GM23338 (cell line): ENCODE results near the gene ETV6. TPM values are rescaled to one million over a fixed set of nuclear protein-coding genes. Genes with fewer than 3 reads are reported as not detected.

Source experiments
- ATAC-seq: fragments of 200-7000 bp; cut with Tn5 transposase; 3 replicates; pipeline ENCODE4 v1.9.1; 2020
- DNase-seq: peaks from one replicate; pipeline ENCODE4 v3.0.0-alpha.2; 2015; ENCODE audit warnings: low spot score
- H2AFZ ChIP-seq: fragments of 200-600 bp; sonication (generic); 2 replicates; pipeline ENCODE4 v1.8.0; 2016; ENCODE audit warnings: antibody characterized with exemption, mild to moderate bottlenecking, moderate library complexity
- H3F3A ChIP-seq: fragments of 200-600 bp; sonication (generic); replicated peaks from 2 replicates; pipeline ENCODE4 v1.8.0; 2017; ENCODE audit warnings: antibody characterized with exemption, mixed run types, low read depth
- H3K27ac ChIP-seq: fragments of 200-600 bp; sonication (generic); 2 replicates; pipeline ENCODE4 v1.6.1; 2016; ENCODE audit warnings: low read depth
- H3K27me3 ChIP-seq: fragments of 200-600 bp; sonication (generic); 2 replicates; pipeline ENCODE4 v1.8.0; 2016; ENCODE audit warnings: mild to moderate bottlenecking, mixed run types, moderate library complexity; ENCODE audit not compliant: insufficient read depth
- H3K36me3 ChIP-seq: fragments of 200-600 bp; sonication (generic); 2 replicates; pipeline ENCODE4 v1.8.0; 2016; ENCODE audit warnings: mild to moderate bottlenecking; ENCODE audit not compliant: insufficient read depth
- H3K4me1 ChIP-seq: fragments of 200-600 bp; sonication (generic); 2 replicates; pipeline ENCODE4 v1.8.0; 2016; ENCODE audit warnings: mild to moderate bottlenecking, moderate library complexity; ENCODE audit not compliant: insufficient read depth
- H3K4me2 ChIP-seq: fragments of 200-600 bp; sonication (generic); 2 replicates; pipeline ENCODE4 v1.7.1; 2017; ENCODE audit warnings: mixed run types
- H3K4me3 ChIP-seq: fragments of 200-600 bp; sonication (generic); 2 replicates; pipeline ENCODE4 v1.6.1; 2016; ENCODE audit warnings: mixed run types
- H3K79me2 ChIP-seq: fragments of 200-600 bp; sonication (generic); replicated peaks from 2 replicates; pipeline ENCODE4 v1.8.0; 2017; ENCODE audit warnings: mild to moderate bottlenecking; ENCODE audit not compliant: insufficient read depth
- H3K9me2 ChIP-seq: fragments of 200-600 bp; sonication (generic); 2 replicates; pipeline ENCODE4 v1.8.0; 2017; ENCODE audit not compliant: insufficient read depth
- H4K20me1 ChIP-seq: fragments of 200-600 bp; sonication (generic); replicated peaks from 2 replicates; pipeline ENCODE4 v1.8.0; 2017; ENCODE audit warnings: mild to moderate bottlenecking; ENCODE audit not compliant: insufficient read depth
- H3K27ac Mint-ChIP-seq: 2 replicates; pipeline ENCODE4 v1.8.0; 2020; ENCODE audit warnings: inconsistent platforms, mild to moderate bottlenecking, moderate library complexity, mixed read lengths
- H3K27me3 Mint-ChIP-seq: 3 replicates; pipeline ENCODE4 v1.8.0; 2022; ENCODE audit warnings: low read depth, mild to moderate bottlenecking, moderate library complexity, mixed read lengths, inconsistent platforms; ENCODE audit not compliant: insufficient read depth, poor library complexity
- H3K36me3 Mint-ChIP-seq: 3 replicates; pipeline ENCODE4 v1.8.0; 2021; ENCODE audit warnings: low read depth, mild to moderate bottlenecking, inconsistent platforms, moderate library complexity, mixed read lengths
- H3K4me1 Mint-ChIP-seq: 3 replicates; pipeline ENCODE4 v1.8.0; 2020; ENCODE audit warnings: mild to moderate bottlenecking, inconsistent platforms, mixed read lengths
- H3K4me3 Mint-ChIP-seq: 3 replicates; pipeline ENCODE4 v1.8.0; 2021; ENCODE audit warnings: moderate library complexity, mild to moderate bottlenecking, inconsistent platforms, mixed read lengths
- H3K9me3 Mint-ChIP-seq: 3 replicates; pipeline ENCODE4 v1.8.0; 2020; ENCODE audit warnings: moderate library complexity, mild to moderate bottlenecking, inconsistent platforms, mixed read lengths
- JUNB ChIP-seq: IDR thresholded peaks from one replicate; pipeline ENCODE4 v1.6.1; 2016; ENCODE audit warnings: antibody characterized with exemption; ENCODE audit not compliant: unreplicated experiment
- NANOG ChIP-seq: IDR thresholded peaks from 2 replicates; pipeline ENCODE4 v1.6.1; 2016; ENCODE audit warnings: antibody characterized with exemption, borderline replicate concordance
- POLR2AphosphoS5 ChIP-seq: IDR thresholded peaks from 2 replicates; pipeline ENCODE4 v1.6.1; 2016; ENCODE audit warnings: antibody characterized with exemption, low read depth
- ZNF114 ChIP-seq: fragments of 250-450 bp; sonication (Bioruptor Pico); IDR thresholded peaks from 2 replicates; pipeline ENCODE4 v1.5.0; 2020; ENCODE audit warnings: mild to moderate bottlenecking, moderate library complexity
- ZNF331 ChIP-seq: fragments of 250-450 bp; sonication (Bioruptor Pico); IDR thresholded peaks from 2 replicates; pipeline ENCODE4 v1.5.0; 2020; ENCODE audit warnings: low read depth, mild to moderate bottlenecking, moderate library complexity
- polyA plus RNA-seq: library from polyadenylated mRNA; unstranded; fragments of >200 nt; fragmentation: Nextera tagmentation; extraction: Ambion mirVana; gene quantifications from 2 replicates; pipeline ENCODE4 v1.2.1, GENCODE V29; 2016
- total RNA-seq: library from RNA; depleted of rRNA; stranded (reverse); fragments of >200 nt; shearing (Covaris generic); gene quantifications from 2 replicates; pipeline ENCODE4 v1.2.3, GENCODE V29; 2014
- TF ChIP-seq, protein P1 (sequence below): fragments of 250-450 bp; sonication (Bioruptor Pico); IDR thresholded peaks from 2 replicates; pipeline ENCODE4 v1.5.0; 2020; ENCODE audit warnings: mild to moderate bottlenecking, moderate library complexity
- TF ChIP-seq, protein P2 (sequence below): IDR thresholded peaks from 2 replicates; pipeline ENCODE4 v1.6.1; 2016; ENCODE audit warnings: antibody characterized with exemption
- TF ChIP-seq, protein P3 (sequence below), 2 experiments: fragments of 200-600 bp in 1 of 2; sonication (generic) in 1 of 2; conservative IDR thresholded peaks; 2 replicates each; pipeline versions ENCODE4 v1.5.1 to v1.6.1; 2016 to 2017; ENCODE audit warnings: antibody characterized with exemption in 2 of 2, low read depth in 2 of 2, mild to moderate bottlenecking in 2 of 2, moderate library complexity in 1 of 2

The ETV6 gene
- total and polyA plus RNA-seq, 2 experiments from 2014 or later: 7.5 to 15.1 TPM

DNA sequence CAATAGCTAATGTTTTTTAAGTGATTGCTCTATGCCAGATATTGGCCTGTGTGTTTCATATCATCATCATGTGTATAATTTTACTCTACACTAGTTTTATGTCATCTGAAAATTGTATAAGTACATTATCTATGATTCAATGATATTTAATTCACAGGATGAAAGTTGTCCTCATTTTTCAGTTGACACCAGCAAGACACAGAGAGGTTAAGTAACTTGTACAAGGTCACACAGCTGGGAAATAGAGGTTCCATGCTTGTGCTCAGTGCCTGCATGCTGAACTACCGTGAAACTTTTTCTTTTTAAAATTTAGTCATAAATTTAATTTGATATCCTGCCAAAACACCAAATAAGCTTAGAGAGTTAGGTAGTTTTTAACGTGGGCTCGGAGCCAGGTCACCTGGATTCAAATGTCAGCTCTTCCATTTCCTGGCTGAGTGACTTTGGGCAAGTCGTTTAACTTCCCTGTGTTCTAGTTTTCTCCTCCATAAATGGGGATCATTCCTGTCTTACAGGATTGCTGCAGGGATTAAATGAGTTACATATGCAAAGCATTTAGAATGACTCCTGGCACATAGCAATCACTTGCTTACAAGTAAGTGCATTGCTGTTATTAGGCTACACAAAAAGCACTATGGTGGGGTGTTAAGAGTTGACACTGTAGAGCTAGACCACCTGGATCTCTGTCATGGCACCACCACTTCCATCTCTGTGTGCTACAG lies 183.9 kb downstream of the ETV6 start (continued):
- TF ChIP-seq, protein P1, sequence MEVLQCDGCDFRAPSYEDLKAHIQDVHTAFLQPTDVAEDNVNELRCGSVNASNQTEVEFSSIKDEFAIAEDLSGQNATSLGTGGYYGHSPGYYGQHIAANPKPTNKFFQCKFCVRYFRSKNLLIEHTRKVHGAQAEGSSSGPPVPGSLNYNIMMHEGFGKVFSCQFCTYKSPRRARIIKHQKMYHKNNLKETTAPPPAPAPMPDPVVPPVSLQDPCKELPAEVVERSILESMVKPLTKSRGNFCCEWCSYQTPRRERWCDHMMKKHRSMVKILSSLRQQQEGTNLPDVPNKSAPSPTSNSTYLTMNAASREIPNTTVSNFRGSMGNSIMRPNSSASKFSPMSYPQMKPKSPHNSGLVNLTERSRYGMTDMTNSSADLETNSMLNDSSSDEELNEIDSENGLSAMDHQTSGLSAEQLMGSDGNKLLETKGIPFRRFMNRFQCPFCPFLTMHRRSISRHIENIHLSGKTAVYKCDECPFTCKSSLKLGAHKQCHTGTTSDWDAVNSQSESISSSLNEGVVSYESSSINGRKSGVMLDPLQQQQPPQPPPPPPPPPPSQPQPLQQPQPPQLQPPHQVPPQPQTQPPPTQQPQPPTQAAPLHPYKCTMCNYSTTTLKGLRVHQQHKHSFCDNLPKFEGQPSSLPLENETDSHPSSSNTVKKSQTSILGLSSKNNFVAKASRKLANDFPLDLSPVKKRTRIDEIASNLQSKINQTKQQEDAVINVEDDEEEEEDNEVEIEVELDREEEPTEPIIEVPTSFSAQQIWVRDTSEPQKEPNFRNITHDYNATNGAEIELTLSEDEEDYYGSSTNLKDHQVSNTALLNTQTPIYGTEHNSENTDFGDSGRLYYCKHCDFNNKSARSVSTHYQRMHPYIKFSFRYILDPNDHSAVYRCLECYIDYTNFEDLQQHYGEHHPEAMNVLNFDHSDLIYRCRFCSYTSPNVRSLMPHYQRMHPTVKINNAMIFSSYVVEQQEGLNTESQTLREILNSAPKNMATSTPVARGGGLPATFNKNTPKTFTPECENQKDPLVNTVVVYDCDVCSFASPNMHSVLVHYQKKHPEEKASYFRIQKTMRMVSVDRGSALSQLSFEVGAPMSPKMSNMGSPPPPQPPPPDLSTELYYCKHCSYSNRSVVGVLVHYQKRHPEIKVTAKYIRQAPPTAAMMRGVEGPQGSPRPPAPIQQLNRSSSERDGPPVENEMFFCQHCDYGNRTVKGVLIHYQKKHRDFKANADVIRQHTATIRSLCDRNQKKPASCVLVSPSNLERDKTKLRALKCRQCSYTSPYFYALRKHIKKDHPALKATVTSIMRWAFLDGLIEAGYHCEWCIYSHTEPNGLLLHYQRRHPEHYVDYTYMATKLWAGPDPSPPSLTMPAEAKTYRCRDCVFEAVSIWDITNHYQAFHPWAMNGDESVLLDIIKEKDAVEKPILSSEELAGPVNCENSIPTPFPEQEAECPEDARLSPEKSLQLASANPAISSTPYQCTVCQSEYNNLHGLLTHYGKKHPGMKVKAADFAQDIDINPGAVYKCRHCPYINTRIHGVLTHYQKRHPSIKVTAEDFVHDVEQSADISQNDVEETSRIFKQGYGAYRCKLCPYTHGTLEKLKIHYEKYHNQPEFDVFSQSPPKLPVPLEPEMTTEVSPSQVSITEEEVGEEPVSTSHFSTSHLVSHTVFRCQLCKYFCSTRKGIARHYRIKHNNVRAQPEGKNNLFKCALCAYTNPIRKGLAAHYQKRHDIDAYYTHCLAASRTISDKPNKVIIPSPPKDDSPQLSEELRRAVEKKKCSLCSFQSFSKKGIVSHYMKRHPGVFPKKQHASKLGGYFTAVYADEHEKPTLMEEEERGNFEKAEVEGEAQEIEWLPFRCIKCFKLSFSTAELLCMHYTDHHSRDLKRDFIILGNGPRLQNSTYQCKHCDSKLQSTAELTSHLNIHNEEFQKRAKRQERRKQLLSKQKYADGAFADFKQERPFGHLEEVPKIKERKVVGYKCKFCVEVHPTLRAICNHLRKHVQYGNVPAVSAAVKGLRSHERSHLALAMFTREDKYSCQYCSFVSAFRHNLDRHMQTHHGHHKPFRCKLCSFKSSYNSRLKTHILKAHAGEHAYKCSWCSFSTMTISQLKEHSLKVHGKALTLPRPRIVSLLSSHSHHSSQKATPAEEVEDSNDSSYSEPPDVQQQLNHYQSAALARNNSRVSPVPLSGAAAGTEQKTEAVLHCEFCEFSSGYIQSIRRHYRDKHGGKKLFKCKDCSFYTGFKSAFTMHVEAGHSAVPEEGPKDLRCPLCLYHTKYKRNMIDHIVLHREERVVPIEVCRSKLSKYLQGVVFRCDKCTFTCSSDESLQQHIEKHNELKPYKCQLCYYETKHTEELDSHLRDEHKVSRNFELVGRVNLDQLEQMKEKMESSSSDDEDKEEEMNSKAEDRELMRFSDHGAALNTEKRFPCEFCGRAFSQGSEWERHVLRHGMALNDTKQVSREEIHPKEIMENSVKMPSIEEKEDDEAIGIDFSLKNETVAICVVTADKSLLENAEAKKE (CRISPR knock-in tag): no peak
- TF ChIP-seq ZNF331 (CRISPR knock-in tag) (no peak), ZNF114 (CRISPR knock-in tag) (no peak)

DNA sequence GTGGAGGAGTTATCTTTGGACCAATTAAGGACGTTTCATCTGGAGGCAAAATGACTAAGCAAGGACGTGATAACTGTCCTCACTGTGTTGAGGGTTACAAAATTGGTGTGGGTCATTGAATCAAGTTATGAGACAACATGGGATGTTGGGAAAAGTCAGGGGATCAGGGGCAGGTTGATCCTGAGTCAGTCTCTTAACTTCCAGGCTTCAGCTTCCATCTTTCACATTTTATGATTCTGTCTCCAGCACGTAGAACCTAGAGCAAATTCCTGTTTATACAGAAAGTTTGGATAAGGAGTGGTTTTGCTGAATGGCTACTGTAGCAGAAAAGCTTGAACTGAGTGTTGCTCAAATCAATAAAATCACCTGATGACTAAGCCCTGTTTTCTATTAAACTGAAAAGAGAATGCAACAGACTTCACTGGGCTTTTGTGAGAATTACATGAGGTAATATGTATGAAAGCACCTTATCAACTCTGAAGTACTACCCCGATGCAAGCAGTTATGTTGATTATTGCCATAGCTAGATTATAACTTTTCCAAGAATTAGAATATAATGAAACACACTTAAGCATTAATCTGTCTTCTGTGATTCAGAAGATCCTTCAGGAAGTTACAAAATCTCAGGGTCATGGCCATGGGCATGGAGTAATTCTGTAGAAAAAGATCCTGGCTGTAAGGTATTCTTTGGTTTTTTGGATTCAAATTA lies 184.8 kb downstream of the ETV6 start:
- no peak overlapping the region for H3K27ac ChIP-seq
- no peak overlapping the region for H3K4me3 Mint-ChIP-seq
- no peaks in the 10 kb centered on the region for H3K27me3 ChIP-seq
- no peaks in the 10 kb centered on the region for H3K9me3 Mint-ChIP-seq
- H3K9me2 ChIP-seq: no peaks in the 10 kb centered on the region
- H3K36me3 ChIP-seq: no peaks in the 10 kb centered on the region
- peaks cover 4% of the 10 kb centered on the region; the same call in 2 of the 3 replicates for H3K36me3 Mint-ChIP-seq
- H3K4me1 ChIP-seq: peaks cover under 1% of the 10 kb centered on the region; the same call in 1 of the 2 replicates
- H4K20me1 ChIP-seq: no peaks in the 10 kb centered on the region; the same call in 1 of the 2 replicates
- no peak for TF ChIP-seq POLR2AphosphoS5
- TF ChIP-seq ZNF114 (CRISPR knock-in tag): no peak
- TF ChIP-seq NANOG: no peak
- TF ChIP-seq, protein P2, sequence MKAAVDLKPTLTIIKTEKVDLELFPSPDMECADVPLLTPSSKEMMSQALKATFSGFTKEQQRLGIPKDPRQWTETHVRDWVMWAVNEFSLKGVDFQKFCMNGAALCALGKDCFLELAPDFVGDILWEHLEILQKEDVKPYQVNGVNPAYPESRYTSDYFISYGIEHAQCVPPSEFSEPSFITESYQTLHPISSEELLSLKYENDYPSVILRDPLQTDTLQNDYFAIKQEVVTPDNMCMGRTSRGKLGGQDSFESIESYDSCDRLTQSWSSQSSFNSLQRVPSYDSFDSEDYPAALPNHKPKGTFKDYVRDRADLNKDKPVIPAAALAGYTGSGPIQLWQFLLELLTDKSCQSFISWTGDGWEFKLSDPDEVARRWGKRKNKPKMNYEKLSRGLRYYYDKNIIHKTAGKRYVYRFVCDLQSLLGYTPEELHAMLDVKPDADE: no peak
- TF ChIP-seq, protein P3, sequence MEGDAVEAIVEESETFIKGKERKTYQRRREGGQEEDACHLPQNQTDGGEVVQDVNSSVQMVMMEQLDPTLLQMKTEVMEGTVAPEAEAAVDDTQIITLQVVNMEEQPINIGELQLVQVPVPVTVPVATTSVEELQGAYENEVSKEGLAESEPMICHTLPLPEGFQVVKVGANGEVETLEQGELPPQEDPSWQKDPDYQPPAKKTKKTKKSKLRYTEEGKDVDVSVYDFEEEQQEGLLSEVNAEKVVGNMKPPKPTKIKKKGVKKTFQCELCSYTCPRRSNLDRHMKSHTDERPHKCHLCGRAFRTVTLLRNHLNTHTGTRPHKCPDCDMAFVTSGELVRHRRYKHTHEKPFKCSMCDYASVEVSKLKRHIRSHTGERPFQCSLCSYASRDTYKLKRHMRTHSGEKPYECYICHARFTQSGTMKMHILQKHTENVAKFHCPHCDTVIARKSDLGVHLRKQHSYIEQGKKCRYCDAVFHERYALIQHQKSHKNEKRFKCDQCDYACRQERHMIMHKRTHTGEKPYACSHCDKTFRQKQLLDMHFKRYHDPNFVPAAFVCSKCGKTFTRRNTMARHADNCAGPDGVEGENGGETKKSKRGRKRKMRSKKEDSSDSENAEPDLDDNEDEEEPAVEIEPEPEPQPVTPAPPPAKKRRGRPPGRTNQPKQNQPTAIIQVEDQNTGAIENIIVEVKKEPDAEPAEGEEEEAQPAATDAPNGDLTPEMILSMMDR (conservative IDR thresholded peaks at IDR 0.05; ENCODE audit: low read depth in 2 of 2): no peak
- no peak for TF ChIP-seq JUNB
- no peak overlapping the region for H3K4me3 ChIP-seq
- no peak overlapping the region for H3K4me2 ChIP-seq
- no peaks in the 10 kb centered on the region for H3F3A ChIP-seq
- H3K4me1 Mint-ChIP-seq: peaks cover 12% of the 10 kb centered on the region; the same call in 2 of the 3 replicates
- H3K27me3 Mint-ChIP-seq: peaks cover 6% of the 10 kb centered on the region
- no peaks in the 10 kb centered on the region for H3K79me2 ChIP-seq
- no peak for DNase-seq
- no peak overlapping the region for H2AFZ ChIP-seq
- H3K27ac Mint-ChIP-seq: no peak overlapping the region; the same call in 1 of the 2 replicates
- no peak for ATAC-seq
